Natural killer cell treated with Interleukin-12 subunit alpha and Interleukin-12 subunit beta and Interleukin-15 and Interleukin-18, amount 100 ng/mL, for 72 hours (primary cell): Measurements from ENCODE around the gene MRPL51. TPM values are rescaled to one million over a fixed set of nuclear protein-coding genes. Genes with fewer than 3 reads are reported as not detected.

Experiments used
- ATAC-seq, 2 donors: fragments of 150-1000 bp; cut with Tn5 transposase in 1 of 2; sonication (Bioruptor Pico), chemical (Tn5 transposase) in 1 of 2; 2 replicates each; pipeline ENCODE4 v1.10.0; 2021
- DNase-seq: peaks from one replicate; pipeline ENCODE4 v3.0.0; 2022; ENCODE audit warnings: low spot score
- H3K27ac Mint-ChIP-seq, 2 donors: 1 replicate in 1 of 2; 2 replicates in 1 of 2; pipeline ENCODE4 v1.8.0; 2022; ENCODE audit warnings: mixed read lengths in 2 of 2, mild to moderate bottlenecking in 1 of 2, moderate library complexity in 1 of 2
- H3K27me3 Mint-ChIP-seq, 2 donors: 1 replicate in 1 of 2; 2 replicates in 1 of 2; pipeline ENCODE4 v1.8.0; 2022; ENCODE audit warnings: mixed read lengths in 2 of 2
- H3K36me3 Mint-ChIP-seq: one replicate; pipeline ENCODE4 v1.8.0; 2022; ENCODE audit warnings: mixed read lengths
- H3K4me1 Mint-ChIP-seq, 2 donors: 1 replicate in 1 of 2; 2 replicates in 1 of 2; pipeline ENCODE4 v1.8.0; 2022; ENCODE audit warnings: low read depth in 2 of 2, mixed read lengths in 2 of 2, mild to moderate bottlenecking in 1 of 2
- H3K4me3 Mint-ChIP-seq: one replicate; pipeline ENCODE4 v1.8.0; 2022; ENCODE audit warnings: mixed read lengths
- H3K9me3 Mint-ChIP-seq: 2 replicates; pipeline ENCODE4 v1.8.0; 2022; ENCODE audit warnings: mixed read lengths
- total RNA-seq, 2 donors: library from RNA; stranded (reverse); gene quantifications; one replicate each; pipeline ENCODE4 v1.2.3, GENCODE V29; 2022

MRPL51 gene
- total RNA-seq, 2 donors from 2014 or later, result 200 to 217 TPM

GRCh38 chr12:6534945-6535696 lies 42.1 kb upstream of the MRPL51 start:
- DNase-seq (peak; percentile 92), ATAC-seq (peak; percentile 51 to 69)
- peak overlapping the region; percentile 99 to 100 for H3K27ac Mint-ChIP-seq
- H3K9me3 Mint-ChIP-seq, result no peaks in the 10 kb centered on the region
- H3K4me3 Mint-ChIP-seq, result peak overlapping the region; percentile 97
- H3K4me1 Mint-ChIP-seq, result peaks cover 52 to 61% of the 10 kb centered on the region in 2 donors
- peaks cover 23% of the 10 kb centered on the region for H3K36me3 Mint-ChIP-seq
- no peaks in the 10 kb centered on the region for H3K27me3 Mint-ChIP-seq

GRCh38 chr12:6534695-6534944 lies 41.6 kb upstream of the MRPL51 start:
- DNase-seq (no peak), ATAC-seq (no peak)
- Mint-ChIP-seq H3K36me3 (peaks cover 28% of the 10 kb centered on the region), H3K27ac (peak overlapping the region; percentile 99 to 100), H3K9me3 (no peaks in the 10 kb centered on the region), H3K4me3 (peak overlapping the region; percentile 97), H3K4me1 (peaks cover 47 to 57% of the 10 kb centered on the region in 2 donors), H3K27me3 (no peaks in the 10 kb centered on the region)

GRCh38 chr12:6533923-6534694 lies 41.0 kb upstream of the MRPL51 start, which contains the start of gene GAPDH:
Gene GAPDH (plus strand): TSS chr12:6534517. CDS start chr12:6534833, 316 bp downstream.
- peak; percentile 71 to 81 for ATAC-seq

GRCh38 chr12:6533653-6533922 lies 40.5 kb upstream of the MRPL51 start:
- no peak for DNase-seq
- no peaks in the 10 kb centered on the region for H3K27me3 Mint-ChIP-seq
- H3K27ac Mint-ChIP-seq, result peak overlapping the region; percentile 99 to 100
- H3K4me1 Mint-ChIP-seq, result peaks cover 40 to 53% of the 10 kb centered on the region in 2 donors
- no peaks in the 10 kb centered on the region for H3K9me3 Mint-ChIP-seq
- peak overlapping the region; percentile 97 for H3K4me3 Mint-ChIP-seq
- no peak for ATAC-seq
- H3K36me3 Mint-ChIP-seq, result peaks cover 28% of the 10 kb centered on the region

More at GRCh38 chr12:6533923-6534694, 41.0 kb upstream of the MRPL51 start, which contains the start of gene GAPDH:
- H3K27ac Mint-ChIP-seq, result peak within 1 kb of the TSS; percentile 99 to 100
- peak; percentile 96 for DNase-seq
- peaks cover 28% of the 10 kb centered on the region for H3K36me3 Mint-ChIP-seq
- peaks cover 43 to 53% of the 10 kb centered on the region in 2 donors for H3K4me1 Mint-ChIP-seq
- peak within 1 kb of the TSS; percentile 97 for H3K4me3 Mint-ChIP-seq
- no peaks in the 10 kb centered on the region for H3K27me3 Mint-ChIP-seq
- no peaks in the 10 kb centered on the region for H3K9me3 Mint-ChIP-seq

- peaks cover 39 to 51% of the 10 kb centered on the region in 2 donors for H3K4me1 Mint-ChIP-seq
- H3K27me3 Mint-ChIP-seq, result no peaks in the 10 kb centered on the region
- H3K27ac Mint-ChIP-seq, result peak overlapping the region; percentile 99 to 100
- no peak for ATAC-seq
- no peaks in the 10 kb centered on the region for H3K9me3 Mint-ChIP-seq
- peaks cover 30% of the 10 kb centered on the region for H3K36me3 Mint-ChIP-seq
- peak; percentile 77 for DNase-seq
- H3K4me3 Mint-ChIP-seq, result peak overlapping the region; percentile 97
Measured at GRCh38 chr12:6532927-6533652, 40.0 kb upstream of the MRPL51 start.

- Mint-ChIP-seq H3K4me3 (peak overlapping the region; percentile 97), H3K27ac (peak overlapping the region; percentile 99 to 100), H3K27me3 (no peaks in the 10 kb centered on the region), H3K4me1 (peaks cover 34 to 46% of the 10 kb centered on the region in 2 donors), H3K9me3 (no peaks in the 10 kb centered on the region), H3K36me3 (peaks cover 28% of the 10 kb centered on the region)
- ATAC-seq (peak; percentile 67 to 68), DNase-seq (peak; percentile 90)
Measured at GRCh38 chr12:6532051-6532926, 39.2 kb upstream of the MRPL51 start.

GRCh38 chr12:6530576-6531260 lies 37.7 kb upstream of the MRPL51 start:
- Mint-ChIP-seq H3K4me3 (no peak overlapping the region), H3K4me1 (peaks cover 27 to 39% of the 10 kb centered on the region in 2 donors), H3K36me3 (peaks cover 27% of the 10 kb centered on the region), H3K9me3 (no peaks in the 10 kb centered on the region), H3K27me3 (no peaks in the 10 kb centered on the region), H3K27ac (peak overlapping the region; percentile 99 to 100)
- DNase-seq, result no peak
- no peak for ATAC-seq

- Mint-ChIP-seq H3K4me1 (peaks cover 25 to 32% of the 10 kb centered on the region in 2 donors), H3K9me3 (no peaks in the 10 kb centered on the region), H3K27me3 (no peaks in the 10 kb centered on the region), H3K36me3 (peaks cover 27% of the 10 kb centered on the region), H3K4me3 (no peak overlapping the region), H3K27ac (no peak overlapping the region)
- DNase-seq (no peak), ATAC-seq (no peak)
Measured at GRCh38 chr12:6529291-6529737, 36.3 kb upstream of the MRPL51 start.

GRCh38 chr12:6528539-6529235 lies 35.6 kb upstream of the MRPL51 start:
- H3K4me3 Mint-ChIP-seq, result no peak overlapping the region
- no peak overlapping the region for H3K27ac Mint-ChIP-seq
- H3K9me3 Mint-ChIP-seq, result no peaks in the 10 kb centered on the region
- ATAC-seq (no peak), DNase-seq (no peak)
- H3K4me1 Mint-ChIP-seq, result peaks cover 21 to 27% of the 10 kb centered on the region in 2 donors
- peaks cover 34% of the 10 kb centered on the region for H3K36me3 Mint-ChIP-seq
- no peaks in the 10 kb centered on the region for H3K27me3 Mint-ChIP-seq

- H3K36me3 Mint-ChIP-seq, result peaks cover 43% of the 10 kb centered on the region
- H3K4me1 Mint-ChIP-seq, result peaks cover 16 to 20% of the 10 kb centered on the region in 2 donors
- H3K27ac Mint-ChIP-seq, result no peak overlapping the region
- no peak overlapping the region for H3K4me3 Mint-ChIP-seq
- no peak for DNase-seq
- no peaks in the 10 kb centered on the region for H3K9me3 Mint-ChIP-seq
- H3K27me3 Mint-ChIP-seq, result no peaks in the 10 kb centered on the region
- ATAC-seq, result no peak
Measured at GRCh38 chr12:6527711-6528110, 34.6 kb upstream of the MRPL51 start.

- H3K4me1 Mint-ChIP-seq, result peaks cover 9 to 12% of the 10 kb centered on the region in 2 donors
- H3K36me3 Mint-ChIP-seq, result peaks cover 48% of the 10 kb centered on the region
- DNase-seq (no peak), ATAC-seq (no peak)
- no peak overlapping the region for H3K4me3 Mint-ChIP-seq
- no peak overlapping the region for H3K27ac Mint-ChIP-seq
- H3K9me3 Mint-ChIP-seq, result no peaks in the 10 kb centered on the region
- H3K27me3 Mint-ChIP-seq, result no peaks in the 10 kb centered on the region
Measured at GRCh38 chr12:6526766-6527525, 33.9 kb upstream of the MRPL51 start.

- H3K27me3 Mint-ChIP-seq, result no peaks in the 10 kb centered on the region
- no peak overlapping the region for H3K27ac Mint-ChIP-seq
- no peak for ATAC-seq
- no peak overlapping the region for H3K4me3 Mint-ChIP-seq
- H3K9me3 Mint-ChIP-seq, result no peaks in the 10 kb centered on the region
- peaks cover 53% of the 10 kb centered on the region for H3K36me3 Mint-ChIP-seq
- H3K4me1 Mint-ChIP-seq, result peaks cover 7 to 9% of the 10 kb centered on the region in 2 donors
- DNase-seq, result no peak
Measured at GRCh38 chr12:6526201-6526600, 33.1 kb upstream of the MRPL51 start.
